GM18502 (cell line): ENCODE results near the gene ANKRD55.
A peak's percentile ranks its signal among the peaks of the same experiment; 100 is the strongest.
"Not testable (repeated sequence)": the region's sequence is repeated elsewhere in the genome, so short reads cannot be mapped to it uniquely, and the experiment has no call there.

Experiments
- ATAC-seq: cut with Tn5 transposase; IDR thresholded peaks from one replicate; pipeline ENCODE4 v1.9.1; 2021; ENCODE audit warnings: mild to moderate bottlenecking; ENCODE audit not compliant: unreplicated experiment, poor library complexity

The ANKRD55 gene

DNA sequence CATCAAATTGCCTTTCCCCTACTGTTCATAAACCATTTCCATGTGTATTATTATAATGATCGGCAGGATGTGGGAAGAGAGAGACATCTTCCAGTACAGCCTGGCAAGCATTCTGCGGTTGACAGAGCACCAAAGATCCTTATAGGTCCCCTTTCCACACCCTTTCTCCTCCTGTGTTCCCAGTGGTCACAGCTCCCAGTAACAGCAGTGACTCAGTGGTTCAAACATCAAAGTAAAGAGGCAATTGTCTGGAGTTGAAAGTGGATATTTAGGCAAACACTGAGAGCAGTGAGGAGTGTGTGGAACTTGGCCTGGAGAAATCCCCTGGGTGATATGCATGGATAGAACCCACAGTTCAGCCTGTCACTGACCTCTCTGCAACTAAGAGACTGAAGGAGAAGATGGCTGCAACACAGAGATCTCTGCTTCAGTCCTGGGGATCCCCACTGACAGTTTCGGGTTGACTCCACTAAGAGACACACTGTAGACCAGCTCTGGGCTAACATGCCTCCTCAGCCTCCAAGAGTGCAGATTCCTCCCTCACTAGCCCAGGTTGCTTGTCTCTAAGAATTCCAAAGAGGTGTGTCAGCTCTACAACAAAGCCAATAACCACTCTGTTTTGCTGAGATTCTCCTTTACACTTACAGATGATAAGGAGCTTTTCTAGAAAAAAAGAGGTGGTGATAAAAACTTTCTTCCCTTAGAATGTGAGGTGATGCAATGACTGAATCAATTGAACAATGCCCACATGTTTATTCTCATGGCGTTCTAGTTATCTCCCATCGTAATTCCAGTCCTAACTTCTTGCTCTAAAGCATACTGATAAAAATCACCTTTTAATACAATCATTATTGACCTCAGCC, 143.9 kb downstream of the ANKRD55 start:
- peak; percentile 98 for ATAC-seq

DNA sequence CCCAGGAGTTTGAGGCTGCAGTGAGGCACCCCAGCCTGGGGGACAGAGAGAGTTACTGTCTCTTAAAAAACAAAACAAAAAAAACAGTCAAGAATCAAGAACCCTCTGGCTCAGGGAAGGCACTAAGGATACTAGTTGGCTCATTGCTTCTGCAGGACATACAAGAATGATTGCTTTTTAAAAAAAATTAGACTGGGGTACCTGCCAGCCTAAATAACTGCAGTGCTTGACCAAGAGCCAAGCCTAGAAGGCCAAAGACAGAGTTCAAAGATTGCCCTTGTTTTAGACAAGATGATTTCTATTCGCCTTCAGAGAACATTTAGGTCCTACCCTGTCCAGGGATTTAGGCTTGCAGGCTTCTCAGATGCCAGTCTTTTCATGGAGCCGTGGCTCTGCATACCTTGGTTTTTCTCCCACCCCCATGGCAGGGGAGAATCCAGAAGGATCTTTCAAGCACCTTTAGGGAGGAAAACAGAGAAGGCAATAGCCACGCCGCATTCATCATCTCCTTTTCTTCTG, 144.6 kb downstream of the ANKRD55 start:
- ATAC-seq = no peak

DNA sequence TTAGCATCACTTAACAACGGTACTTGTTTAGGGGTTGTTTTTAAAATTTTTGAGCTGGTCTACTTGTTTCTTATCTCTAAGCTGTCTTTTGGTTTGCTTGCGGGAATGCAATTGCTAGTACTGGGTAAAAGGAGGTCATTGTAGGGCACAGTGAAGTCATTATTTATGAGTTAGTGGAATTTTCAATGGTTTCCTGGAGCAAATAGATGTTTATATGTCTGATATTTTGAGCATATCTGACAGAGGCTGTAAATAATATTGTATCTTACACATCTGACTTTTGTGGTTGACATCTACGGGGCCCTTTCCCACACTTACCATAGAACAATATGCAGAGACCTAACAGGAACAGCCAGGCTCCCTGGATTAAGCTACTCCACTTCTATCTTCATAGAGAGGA, 147.9 kb downstream of the ANKRD55 start:
- no peak for ATAC-seq

DNA sequence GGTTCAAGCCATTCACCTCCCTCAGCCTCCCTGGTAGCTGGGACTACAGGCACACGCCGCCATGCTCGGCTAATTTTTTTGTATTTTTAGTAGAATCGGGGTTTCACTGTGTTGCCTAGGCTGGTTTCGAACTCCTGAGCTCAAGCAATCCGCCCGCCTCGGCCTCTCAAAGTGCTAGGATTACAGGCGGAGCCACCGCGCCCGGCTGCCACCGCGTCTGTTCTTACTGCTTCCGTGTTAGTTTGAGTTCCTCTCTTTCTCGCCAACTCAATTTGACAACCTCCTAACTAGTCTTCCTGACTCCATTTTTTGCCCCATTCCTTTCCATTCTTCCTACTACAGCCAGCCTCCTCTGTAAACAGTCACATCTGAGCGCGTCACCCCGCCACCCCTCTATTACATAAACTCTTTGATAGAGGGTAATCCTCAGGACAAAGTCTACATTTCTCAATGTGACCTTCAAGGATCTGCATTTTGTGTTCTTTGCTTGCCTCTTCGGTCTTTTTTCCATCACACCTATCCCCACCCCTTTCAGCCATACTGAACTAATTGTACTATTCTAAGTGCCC, 149.8 kb downstream of the ANKRD55 start:
- no peak for ATAC-seq

DNA sequence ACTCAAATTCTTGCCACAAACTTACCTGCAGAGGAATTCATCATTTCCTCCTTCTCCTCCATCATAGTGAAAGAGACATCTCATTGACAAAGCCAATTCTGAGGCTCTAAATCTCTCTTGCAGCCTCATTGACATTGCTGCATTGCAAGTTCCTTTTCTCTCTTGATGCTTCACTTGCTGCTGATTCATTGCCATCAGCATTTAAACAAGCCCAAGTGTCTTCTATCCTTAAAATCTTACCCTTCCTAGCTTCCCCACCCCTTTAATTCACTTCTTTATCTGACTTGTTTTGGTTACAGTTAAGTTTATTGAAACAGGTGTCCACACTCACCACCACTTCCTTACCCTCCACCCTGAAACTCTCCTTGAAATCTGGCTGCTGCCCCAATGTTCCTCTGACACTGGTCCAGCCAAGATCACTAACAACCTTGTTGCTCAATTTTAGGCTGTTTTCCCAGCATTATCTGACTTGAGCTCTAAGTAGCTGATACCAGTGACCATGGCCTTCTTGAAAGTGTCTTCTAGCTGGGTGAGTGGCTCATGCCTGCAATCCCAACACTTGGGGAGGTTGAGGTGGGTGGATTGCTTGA, 152.0 kb downstream of the ANKRD55 start:
- ATAC-seq = peak; percentile 55

DNA sequence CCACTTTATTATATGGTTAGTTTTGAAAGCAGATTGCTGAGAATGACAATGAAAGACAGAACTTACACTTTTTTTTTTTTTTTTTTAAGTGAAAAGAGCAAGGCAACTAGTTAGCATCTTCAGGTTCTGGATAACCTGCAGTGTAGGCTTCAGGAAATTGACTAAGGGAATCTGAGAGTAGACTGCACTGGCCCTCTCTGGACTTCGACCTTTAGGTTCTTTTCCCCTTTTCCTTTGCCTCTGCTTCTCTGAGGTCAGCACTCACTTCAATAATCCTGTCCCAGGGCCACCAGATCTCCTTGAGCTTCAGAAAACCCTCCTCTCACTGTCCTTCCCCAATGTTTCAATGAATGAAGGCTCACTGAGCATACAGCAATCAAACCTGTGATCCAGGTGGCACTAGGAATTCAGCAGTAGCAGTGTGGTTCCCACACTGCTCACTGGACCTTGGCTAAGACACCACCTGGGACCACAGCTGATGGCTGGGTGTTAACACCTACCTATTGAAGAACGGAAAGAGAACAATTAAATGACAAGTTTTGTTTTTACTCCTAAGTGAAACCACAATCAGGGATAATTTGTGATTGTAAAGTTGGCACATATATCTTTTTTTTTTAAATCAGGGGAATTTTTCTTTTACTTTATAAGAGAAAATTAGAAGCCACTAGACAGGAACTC, 152.6 kb downstream of the ANKRD55 start:
- ATAC-seq = peak; percentile 74

DNA sequence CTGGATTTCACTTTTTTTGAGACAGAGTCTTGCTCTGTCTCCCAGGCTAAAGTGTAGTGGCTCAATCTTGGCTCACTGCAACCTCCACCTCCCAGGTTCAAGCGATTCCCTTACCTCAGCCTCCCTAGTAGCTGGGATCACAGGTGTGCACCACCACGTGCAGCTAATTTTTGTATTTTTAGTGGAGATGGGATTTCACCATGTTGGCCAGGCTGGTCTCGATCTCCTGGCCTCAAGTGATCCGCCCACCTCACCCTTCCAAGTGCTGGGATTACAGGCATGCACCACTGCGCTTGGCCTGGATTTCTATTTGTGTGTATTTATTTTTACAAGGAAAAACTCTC, 154.0 kb downstream of the ANKRD55 start:
- not testable (repeated sequence) for ATAC-seq

DNA sequence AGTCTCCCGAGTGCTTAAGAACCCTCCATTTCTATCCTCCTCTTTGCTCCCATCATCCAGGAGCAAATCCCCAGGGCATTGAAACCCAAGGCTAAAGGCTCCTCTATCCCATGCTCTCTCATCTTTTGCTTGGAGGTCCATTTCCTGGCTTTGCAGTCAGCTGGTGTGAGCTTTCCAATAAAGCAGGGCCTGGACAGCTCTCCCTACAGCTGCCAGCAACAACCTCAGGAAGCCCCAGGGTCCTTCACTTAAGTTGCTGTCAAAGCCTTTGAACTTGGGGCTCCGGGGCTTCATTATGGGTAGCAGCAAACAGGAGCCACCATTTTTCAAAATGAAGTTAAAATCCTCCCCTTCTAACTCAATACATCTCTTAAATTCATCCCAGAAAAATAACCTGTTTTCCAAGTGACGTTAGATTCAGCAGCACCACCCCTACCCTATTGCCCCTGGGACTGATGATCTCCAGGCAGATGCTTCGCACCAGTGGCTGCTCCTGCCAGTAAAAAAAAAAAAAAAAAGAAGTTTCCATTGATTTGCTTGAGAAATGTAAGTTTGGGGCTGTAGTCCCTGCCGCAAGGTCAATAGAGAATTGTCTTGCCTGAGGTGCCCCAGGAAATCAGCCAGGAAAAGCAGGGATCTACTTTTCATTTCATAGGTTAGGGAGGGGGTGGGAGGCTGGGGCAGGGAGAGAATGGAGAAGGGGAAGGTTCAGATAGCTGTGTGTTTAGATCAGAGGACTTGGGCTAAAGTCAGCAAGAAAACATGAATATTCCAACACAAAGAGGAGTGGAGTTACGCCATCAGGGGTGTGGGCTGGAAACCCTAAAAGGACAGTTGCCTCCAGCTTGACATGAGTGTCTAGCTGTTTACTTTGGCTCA, 154.6 kb downstream of the ANKRD55 start:
- no peak for ATAC-seq

DNA sequence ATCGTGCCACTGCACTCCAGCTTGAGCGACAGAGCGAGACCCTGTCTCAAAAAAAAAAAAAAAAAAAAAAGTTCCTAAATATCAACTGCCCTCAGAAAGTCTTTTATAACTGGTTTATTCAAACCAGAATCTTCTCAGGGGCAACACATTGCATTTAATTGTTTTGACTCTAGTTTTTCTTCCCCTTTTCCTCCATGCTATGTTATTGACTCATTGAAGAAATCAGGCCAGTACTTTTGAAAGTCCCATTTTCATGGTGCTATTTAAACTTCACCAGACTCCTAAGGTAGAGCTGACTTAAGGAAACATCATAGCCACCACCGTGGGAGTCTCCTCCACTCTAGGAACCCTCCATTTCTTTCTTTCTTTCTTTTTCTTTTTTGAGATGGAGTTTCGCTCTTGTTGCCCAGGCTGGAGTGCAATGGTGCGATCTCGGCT, 155.3 kb downstream of the ANKRD55 start:
- peak; percentile 50 for ATAC-seq

DNA sequence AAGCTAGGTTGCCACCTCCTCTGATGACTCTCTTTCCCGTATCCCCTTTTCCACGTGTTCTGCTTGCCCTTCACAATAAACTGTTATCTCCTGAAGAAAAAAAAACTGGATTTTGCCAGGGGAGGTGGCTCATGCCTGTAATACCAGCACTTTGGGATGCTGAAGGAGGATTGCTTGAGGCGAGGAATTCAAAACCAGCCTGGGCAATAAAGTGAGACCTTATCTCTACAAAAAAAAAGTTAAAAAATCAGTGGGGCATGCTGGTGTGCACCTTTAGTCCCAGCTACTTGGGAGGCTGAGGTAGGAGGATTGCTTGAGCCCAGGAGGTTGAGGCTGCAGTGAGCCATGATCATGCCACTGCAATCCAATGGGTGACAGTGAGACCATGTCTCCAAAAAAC, 156.6 kb downstream of the ANKRD55 start:
- ATAC-seq = no peak

DNA sequence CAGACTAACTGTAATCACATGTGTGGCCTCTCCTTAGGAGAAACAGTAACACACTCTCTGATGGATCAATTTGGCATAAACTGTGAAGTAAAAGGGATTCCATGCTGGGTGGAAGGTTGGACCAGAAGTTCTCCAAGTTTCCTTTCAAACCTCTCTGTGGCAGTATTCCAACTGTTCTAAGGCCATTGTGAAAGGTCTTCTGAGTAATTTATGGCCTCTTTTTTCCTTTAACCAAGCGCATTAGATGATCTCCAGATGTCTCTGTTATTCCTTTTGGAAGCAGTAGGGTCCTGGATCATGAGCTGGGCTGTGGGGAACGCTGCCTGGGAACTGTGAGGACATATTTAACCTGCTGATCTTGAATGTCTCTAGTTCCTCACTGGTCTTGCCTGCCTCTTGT, 157.8 kb downstream of the ANKRD55 start:
- ATAC-seq = no peak

DNA sequence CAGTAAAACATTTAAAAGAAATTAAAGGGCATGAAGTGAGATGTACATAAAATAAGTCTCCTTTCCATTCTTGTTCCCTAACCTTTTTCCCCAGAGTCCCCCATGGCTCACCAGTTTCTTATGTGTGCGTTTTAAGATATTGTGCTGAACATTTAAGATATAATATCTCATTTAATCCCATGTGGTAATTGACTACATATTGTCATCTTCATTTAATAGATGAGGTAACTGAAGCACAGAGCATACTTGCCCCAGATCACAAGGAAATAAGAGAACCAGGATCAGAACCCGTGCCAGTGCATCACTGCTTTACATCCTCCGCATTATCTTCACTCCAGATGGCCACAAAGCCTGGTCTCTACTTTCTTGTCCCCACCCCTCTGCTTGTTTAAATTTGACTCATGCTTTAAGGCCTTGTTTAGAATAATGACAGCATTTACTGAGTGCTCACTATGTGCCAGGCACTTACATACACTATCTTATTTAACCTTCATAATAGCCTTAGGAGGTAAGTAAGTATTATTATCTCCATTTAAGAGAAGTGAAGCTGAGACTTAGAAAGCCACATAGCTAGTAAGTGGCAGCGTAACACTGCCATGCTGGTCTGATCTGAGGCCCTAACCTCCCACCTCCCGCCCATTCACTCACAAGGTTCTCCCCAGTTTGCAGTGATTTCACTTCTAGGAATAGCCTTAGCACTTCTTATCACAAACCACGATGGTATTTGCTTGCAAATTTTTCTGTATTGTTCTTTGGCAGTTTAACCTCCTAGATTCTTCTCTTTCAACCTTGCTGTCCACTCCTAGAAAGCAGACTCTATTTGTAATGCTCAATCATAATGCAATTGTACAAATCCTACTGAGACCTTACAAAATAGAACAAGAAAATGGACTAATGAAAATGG, 160.0 kb downstream of the ANKRD55 start:
- ATAC-seq = no peak

DNA sequence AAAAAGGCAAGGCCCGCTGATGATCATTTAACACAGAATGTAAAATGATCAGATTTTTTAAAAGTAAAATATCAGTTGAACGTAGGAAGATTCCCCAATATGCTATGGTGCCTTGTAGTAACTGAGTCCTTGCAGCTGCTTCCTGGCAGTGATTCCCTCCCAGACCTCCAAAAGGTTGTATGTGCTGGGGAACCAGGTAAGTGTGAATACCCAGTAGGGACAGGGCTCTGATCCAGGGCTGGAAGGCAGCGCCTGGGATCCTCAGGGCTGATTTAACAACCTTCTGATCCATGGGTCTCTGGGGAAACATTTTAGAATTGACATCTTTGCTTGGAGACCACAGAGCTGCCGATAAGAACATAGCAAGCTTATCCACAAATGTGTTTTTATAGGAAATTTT, 161.7 kb downstream of the ANKRD55 start:
- ATAC-seq = no peak

DNA sequence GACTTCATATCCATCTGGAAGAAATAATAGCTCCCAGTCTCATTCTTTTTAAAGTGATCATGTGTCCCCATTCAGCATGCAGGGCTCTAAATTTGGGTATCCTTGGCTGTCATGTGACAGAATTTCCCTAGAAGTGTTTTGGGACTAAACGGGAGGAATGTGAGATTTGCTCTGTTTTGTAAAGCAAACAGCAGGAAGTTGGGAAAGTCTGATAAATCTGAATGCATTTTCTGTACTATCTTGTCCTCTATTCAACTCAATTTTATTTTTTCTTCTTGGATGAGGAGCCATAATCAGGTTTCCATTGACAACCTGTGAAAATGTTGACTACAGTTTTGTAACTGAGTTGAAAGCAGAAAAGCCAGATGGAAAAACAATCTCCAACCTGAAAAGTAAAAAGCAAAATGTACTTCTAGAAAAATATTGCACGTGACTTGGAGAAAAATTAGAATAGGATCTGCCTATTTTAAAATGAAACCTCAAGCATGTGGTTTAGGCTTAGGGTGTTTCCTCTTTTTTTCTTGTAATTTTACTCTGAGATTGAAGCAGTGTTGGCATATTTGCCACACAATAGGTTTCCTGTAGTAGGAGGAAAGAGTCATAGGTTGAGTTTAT, 162.2 kb downstream of the ANKRD55 start:
- ATAC-seq = no peak

DNA sequence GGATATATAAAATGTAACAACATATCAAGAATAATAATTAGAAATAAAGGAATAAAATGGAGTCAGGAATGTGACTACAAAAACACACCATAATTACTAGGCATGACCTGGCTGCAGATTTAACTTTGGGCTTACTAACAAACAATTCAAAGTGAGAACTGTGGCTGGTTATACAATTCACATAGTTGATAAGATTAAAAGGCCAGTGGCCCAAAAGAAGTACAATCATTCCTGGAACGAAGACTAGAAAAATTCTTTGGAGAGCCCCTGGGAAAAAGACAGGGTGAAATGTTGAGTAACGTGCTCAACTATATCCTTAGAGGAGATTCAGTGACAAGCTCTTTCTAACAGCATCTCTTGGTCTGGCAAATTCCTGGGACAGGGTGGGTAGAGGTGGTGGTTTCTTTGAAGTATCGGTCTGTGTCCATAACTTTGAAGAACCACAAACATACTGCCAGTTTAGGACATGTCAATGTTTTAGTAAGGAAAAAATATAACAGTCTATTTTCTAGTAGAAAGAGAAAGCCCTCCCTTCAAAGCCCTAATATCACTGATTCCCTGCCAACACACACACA, 163.4 kb downstream of the ANKRD55 start:
- ATAC-seq = no peak

DNA sequence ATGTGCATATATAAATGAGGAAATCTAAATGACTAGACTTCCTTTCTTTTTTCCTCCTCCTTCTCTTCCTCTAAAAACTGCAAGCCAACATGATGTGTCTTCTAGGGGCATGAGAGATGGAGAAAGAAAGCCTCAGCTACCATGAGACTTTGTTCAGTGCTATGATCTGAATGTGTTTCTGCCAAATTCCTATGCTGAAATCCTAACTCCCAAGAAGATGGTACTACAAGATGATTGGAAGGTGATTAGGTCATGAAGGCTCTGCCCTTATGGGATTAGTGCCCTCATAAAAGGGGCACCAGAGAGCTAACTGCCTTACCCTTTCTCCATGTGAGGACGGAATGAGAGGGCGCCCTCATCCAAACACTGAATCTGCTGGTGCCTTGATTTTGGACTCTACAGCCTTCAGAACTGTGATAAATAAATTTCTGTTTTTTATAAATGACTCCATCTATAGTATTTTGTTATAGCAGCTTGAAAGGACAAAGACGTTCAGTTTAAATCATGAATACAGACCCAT, 166.1 kb downstream of the ANKRD55 start:
- ATAC-seq = no peak

DNA sequence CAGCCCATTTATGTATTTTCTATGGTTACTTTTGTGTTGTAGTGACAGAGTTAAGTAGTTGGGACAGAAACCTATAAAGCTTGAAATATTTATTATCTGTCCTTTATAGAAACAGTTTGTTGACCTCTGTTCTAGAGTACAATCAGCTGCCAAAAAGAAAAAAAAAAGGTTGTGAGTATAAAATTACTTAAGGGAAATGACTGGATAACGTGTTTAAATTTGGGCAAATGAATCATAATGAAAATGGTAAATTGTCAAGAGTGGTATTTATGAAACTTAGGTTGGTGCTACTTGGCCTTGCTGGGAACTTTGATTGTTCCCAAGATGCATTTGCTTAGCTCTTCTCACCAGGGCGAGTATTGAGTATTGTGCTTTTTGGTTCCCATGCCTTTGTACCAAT, 168.1 kb downstream of the ANKRD55 start:
- peak; percentile 56 for ATAC-seq
